K562 (cell line): ENCODE data around the gene TMEM61. TPM values are rescaled to one million over a fixed set of nuclear protein-coding genes. Genes with fewer than 3 reads are reported as not detected.

Experiments used
- CGGBP1 ChIP-seq: fragments of 250-450 bp; sonication (Bioruptor Pico); IDR thresholded peaks from 2 replicates; pipeline ENCODE4 v1.9.0; 2021; ENCODE audit warnings: mild to moderate bottlenecking
- E2F1 ChIP-seq: sonication (generic); formaldehyde crosslinking; IDR thresholded peaks from 2 replicates; pipeline ENCODE4 v1.8.1; 2023; ENCODE audit warnings: mild to moderate bottlenecking, missing genetic modification reagents, moderate library complexity
- ETS1 ChIP-seq: conservative IDR thresholded peaks from 2 replicates; pipeline ENCODE4 v1.6.1; 2011; ENCODE audit warnings: low read depth, mild to moderate bottlenecking, low read length; ENCODE audit not compliant: control insufficient read depth
- EWSR1 ChIP-seq: fragments of 450-650 bp; IDR thresholded peaks from 2 replicates; pipeline ENCODE4 v1.6.1; 2018; ENCODE audit warnings: borderline replicate concordance, mild to moderate bottlenecking, low read depth, moderate library complexity; ENCODE audit not compliant: partially characterized antibody
- GATAD2B ChIP-seq: fragments of 450-650 bp; IDR thresholded peaks from 2 replicates; pipeline ENCODE4 v1.6.1; 2017; ENCODE audit warnings: mild to moderate bottlenecking, borderline replicate concordance
- HDAC8 ChIP-seq: fragments of 450-650 bp; IDR thresholded peaks from 2 replicates; pipeline ENCODE4 v1.6.1; 2016; ENCODE audit warnings: mild to moderate bottlenecking, missing genetic modification characterization, moderate library complexity, missing compliant biosample characterization
- JUN ChIP-seq, 2 experiments: sonication (generic) in 1 of 2; formaldehyde crosslinking in 1 of 2; IDR thresholded peaks; 2 replicates each; pipeline versions ENCODE4 v1.6.1 to v1.8.0; 2012 to 2022; ENCODE audit warnings: borderline replicate concordance in 2 of 2, mild to moderate bottlenecking in 2 of 2, improper control_type of control experiment in 1 of 2, low read depth in 1 of 2, low read length in 1 of 2, missing genetic modification reagents in 1 of 2
- MCM3 ChIP-seq: fragments of 450-650 bp; IDR thresholded peaks from 2 replicates; pipeline ENCODE4 v1.6.1; 2016
- RBM15 ChIP-seq: fragments of 200-400 bp; formaldehyde crosslinking; IDR thresholded peaks from 2 replicates; pipeline ENCODE4 v1.6.1; 2018; ENCODE audit warnings: mild to moderate bottlenecking, low read length, moderate library complexity; ENCODE audit not compliant: insufficient read depth
- SMARCC2 ChIP-seq: fragments of 450-650 bp; IDR thresholded peaks from 2 replicates; pipeline ENCODE4 v1.6.1; 2017; ENCODE audit warnings: antibody characterized with exemption, moderate library complexity, mild to moderate bottlenecking, low read depth
- ZFP36 ChIP-seq: fragments of 150-350 bp; IDR thresholded peaks from 2 replicates; pipeline ENCODE4 v1.6.1; 2018; ENCODE audit warnings: low read length, low read depth; ENCODE audit not compliant: partially characterized antibody
- ZNF121 ChIP-seq: sonication (generic); formaldehyde crosslinking; conservative IDR thresholded peaks from 2 replicates; pipeline ENCODE4 v1.8.0; 2022; ENCODE audit warnings: missing genetic modification reagents
- ZNF384 ChIP-seq: IDR thresholded peaks from 2 replicates; pipeline ENCODE4 v1.6.1; 2012; ENCODE audit warnings: low read depth, low read length, improper control_type of control experiment
- ZNF407 ChIP-seq: fragments of 450-650 bp; IDR thresholded peaks from 2 replicates; pipeline ENCODE4 v1.6.1; 2016; ENCODE audit warnings: low read depth
- polyA plus RNA-seq, 8 experiments: library from polyadenylated mRNA; depleted of rRNA in 4 of 8; stranded (reverse) in 5 of 8; unstranded in 3 of 8; fragments of >200 nt; fragmentation: Nextera tagmentation in 2 of 8; fragmentation: Illumina TruSeq in 1 of 8; extraction: Ambion mirVana in 2 of 8; extraction: Trizol in 1 of 8; gene quantifications; 2 replicates each; pipeline versions ENCODE4 v1.2.1 to v1.2.3, GENCODE V29; 2011 to 2014; ENCODE audit warnings: inconsistent platforms in 1 of 8, missing spikeins in 1 of 8
- total RNA-seq, 7 experiments: library from RNA; depleted of rRNA in 6 of 7; stranded (reverse); fragments of >200 nt in 6 of 7; fragmentation: Illumina TruSeq in 2 of 7; extraction: Trizol in 2 of 7; gene quantifications; 2 replicates each; pipeline versions ENCODE4 v1.2.1 to v1.2.3, GENCODE V29; 2011 to 2021; ENCODE audit warnings: low replicate concordance in 1 of 7

The TMEM61 gene
- total and polyA plus RNA-seq, 9 of the 15 experiments (the other 6 are each of a cell fraction or from before 2014, with no cell fraction given) = not detected

GRCh38 chr1:55039342-55040082 is 59.1 kb downstream of the TMEM61 start, which contains the start of gene PCSK9 (continued):
- TF ChIP-seq RBM15 (no peak), JUN (IDR thresholded peaks at IDR 0.05; ENCODE audit: borderline replicate concordance, low read depth, low read length) (no peak), JUN (CRISPR knock-in tag; IDR thresholded peaks at IDR 0.05; ENCODE audit: borderline replicate concordance) (no peak), ZNF407 (no peak), HDAC8 (no peak), CGGBP1 (no peak), ZNF384 (peak; percentile 46; the same call in 1 of the 2 replicates), SMARCC2 (no peak), MCM3 (no peak), ZFP36 (no peak), ZNF121 (CRISPR knock-in tag) (no peak), EWSR1 (no peak), E2F1 (CRISPR knock-in tag) (no peak), GATAD2B (no peak), ETS1 (no peak)
